D721Med (cell line): ENCODE results near the gene ARTN.

ENCODE experiments used
- DNase-seq: peaks from one replicate; pipeline ENCODE4 v3.0.0; 2011; ENCODE audit warnings: low spot score; ENCODE audit not compliant: insufficient read length
- FAIRE-seq: peaks from 2 replicates; lab custom pipeline; 2011; peaks lifted over from hg19 to GRCh38; lab: Jason Lieb, UNC
- CTCF ChIP-seq: IDR thresholded peaks from 2 replicates; pipeline ENCODE4 v1.5.1; 2012; ENCODE audit warnings: mild to moderate bottlenecking, control low read depth; ENCODE audit not compliant: insufficient read depth; ENCODE audit errors: missing control alignments

Gene ARTN

GRCh38 chr1:43971336-43971980, 37.9 kb downstream of the ARTN start:
- TF ChIP-seq CTCF: no peak
- DNase-seq (no peak), FAIRE-seq (no peak)

- DNase-seq: no peak
- TF ChIP-seq CTCF: no peak
- no peak for FAIRE-seq
Observed at GRCh38 chr1:43973981-43974442, 40.4 kb downstream of the ARTN start.

GRCh38 chr1:43974443-43975248, 41.0 kb downstream of the ARTN start, which contains the start of gene ATP6V0B:
ATP6V0B (plus strand) TSS chr1:43974960; CDS start chr1:43975041, 81 bp downstream.
- FAIRE-seq: no peak
- TF ChIP-seq CTCF: peak; percentile 1
- peak; percentile 99 for DNase-seq

GRCh38 chr1:43975249-43975961, 41.8 kb downstream of the ARTN start:
- FAIRE-seq (no peak), DNase-seq (no peak)
- TF ChIP-seq CTCF: no peak

GRCh38 chr1:43976045-43976444, 42.4 kb downstream of the ARTN start:
- no peak for TF ChIP-seq CTCF
- DNase-seq (no peak), FAIRE-seq (no peak)

GRCh38 chr1:43976890-43977289, 43.3 kb downstream of the ARTN start:
- no peak for TF ChIP-seq CTCF
- FAIRE-seq: no peak

More at GRCh38 chr1:43976890-43977289, 43.3 kb downstream of the ARTN start:
- no peak for DNase-seq
